Measurements from ENCODE around the gene TBX4. TPM values are rescaled to one million over a fixed set of nuclear protein-coding genes. Genes with fewer than 3 reads are reported as not detected.

Gene TBX4
- total RNA-seq (20.0 TPM), polyA plus RNA-seq (ENCODE audit: insufficient read depth in 1 of 8, insufficient read length in 8 of 8, low replicate concordance in 1 of 8) (10 to 100 TPM; 18.7 to 43.6 (median 27.5) TPM)
- long read RNA-seq, donor 1, partial matches to known transcripts: 0 of 4 reads
- long read RNA-seq, donor 1, other reads (novel, unspliced or antisense): 0 of 4 reads
- long read RNA-seq, donor 2, partial matches to known transcripts: 0 of 1 reads
- long read RNA-seq, donor 2, other reads (novel, unspliced or antisense): 0 of 1 reads
- long read RNA-seq, donor 3, partial matches to known transcripts: 0 of 5 reads
- long read RNA-seq, donor 3, other reads (novel, unspliced or antisense): 5 of 5 reads
- long read RNA-seq, donor 4, partial matches to known transcripts: 0 of 5 reads
- long read RNA-seq, donor 4, other reads (novel, unspliced or antisense): 0 of 5 reads
- long read RNA-seq, donor 5, partial matches to known transcripts: 7 of 12 reads
- long read RNA-seq, donor 5, other reads (novel, unspliced or antisense): 0 of 12 reads
- long read RNA-seq, donor 6, transcript TBX4-207 (4 exons, 629 nt): major isoform, 12 of 24 reads
- long read RNA-seq, donor 6, partial matches to known transcripts: 7 of 24 reads
- long read RNA-seq, donor 6, other reads (novel, unspliced or antisense): 5 of 24 reads
- long read RNA-seq, donor 7, partial matches to known transcripts: 0 of 2 reads
- long read RNA-seq, donor 7, other reads (novel, unspliced or antisense): 0 of 2 reads
- long read RNA-seq, donor 8, partial matches to known transcripts: 0 of 1 reads
- long read RNA-seq, donor 8, other reads (novel, unspliced or antisense): 0 of 1 reads
- long read RNA-seq, donor 9, partial matches to known transcripts: 0 of 2 reads
- long read RNA-seq, donor 9, other reads (novel, unspliced or antisense): 0 of 2 reads
- long read RNA-seq, donor 10, transcript TBX4-207 (4 exons, 629 nt): major isoform, 5 of 19 reads
- long read RNA-seq, donor 10, partial matches to known transcripts: 8 of 19 reads
- long read RNA-seq, donor 10, other reads (novel, unspliced or antisense): 6 of 19 reads
- long read RNA-seq, donor 11, transcript TBX4-207 (4 exons, 629 nt): major isoform, 6 of 6 reads
- long read RNA-seq, donor 11, partial matches to known transcripts: 0 of 6 reads
- long read RNA-seq, donor 11, other reads (novel, unspliced or antisense): 0 of 6 reads

GRCh38 chr17:61452301-61453290, at the start of gene TBX4:
Gene TBX4, plus strand, starts transcription at chr17:61452422. Its CDS starts 4,069 bp downstream, at chr17:61456491.
- Histone ChIP-seq H3K4me3 (ENCODE audit: low read length) (peak within 1 kb of the TSS; percentile 49), H3K27ac (ENCODE audit: low read length) (peak within 1 kb of the TSS; percentile 81), H3K4me1 (ENCODE audit: control insufficient read depth, insufficient read depth, low read length) (peaks cover 41% of the 10 kb centered on the region), H3K36me3 (ENCODE audit: control insufficient read depth, insufficient read depth, low read length) (no peaks in the 10 kb centered on the region), H3K9me3 (replicated peaks; ENCODE audit: control insufficient read depth, low read depth, low read length) (no peaks in the 10 kb centered on the region), H3K27me3 (ENCODE audit: control insufficient read depth, insufficient read depth, low read length) (peaks cover 60% of the 10 kb centered on the region)
- peak; percentile 65 for DNase-seq
- 5% methylated on average over 52 of the region's 59 CpGs for WGBS (ENCODE audit: insufficient coverage)

GRCh38 chr17:61402978-61403800, 49.0 kb upstream of the TBX4 start:
- peaks cover 94% of the 10 kb centered on the region for H3K27me3 ChIP-seq (ENCODE audit: control insufficient read depth, insufficient read depth, low read length)
- peaks cover 7% of the 10 kb centered on the region for H3K36me3 ChIP-seq (ENCODE audit: control insufficient read depth, insufficient read depth, low read length)
- peak overlapping the region; percentile 21 for H3K27ac ChIP-seq (ENCODE audit: low read length)
- DNase-seq: no peak
- no peaks in the 10 kb centered on the region for H3K9me3 ChIP-seq (replicated peaks; ENCODE audit: control insufficient read depth, low read depth, low read length)
- WGBS (ENCODE audit: insufficient coverage): 34% methylated on average over 40 of the region's 55 CpGs
- peaks cover 47% of the 10 kb centered on the region for H3K4me1 ChIP-seq (ENCODE audit: control insufficient read depth, insufficient read depth, low read length)
- peak overlapping the region; percentile 3 for H3K4me3 ChIP-seq (ENCODE audit: low read length)

DNA sequence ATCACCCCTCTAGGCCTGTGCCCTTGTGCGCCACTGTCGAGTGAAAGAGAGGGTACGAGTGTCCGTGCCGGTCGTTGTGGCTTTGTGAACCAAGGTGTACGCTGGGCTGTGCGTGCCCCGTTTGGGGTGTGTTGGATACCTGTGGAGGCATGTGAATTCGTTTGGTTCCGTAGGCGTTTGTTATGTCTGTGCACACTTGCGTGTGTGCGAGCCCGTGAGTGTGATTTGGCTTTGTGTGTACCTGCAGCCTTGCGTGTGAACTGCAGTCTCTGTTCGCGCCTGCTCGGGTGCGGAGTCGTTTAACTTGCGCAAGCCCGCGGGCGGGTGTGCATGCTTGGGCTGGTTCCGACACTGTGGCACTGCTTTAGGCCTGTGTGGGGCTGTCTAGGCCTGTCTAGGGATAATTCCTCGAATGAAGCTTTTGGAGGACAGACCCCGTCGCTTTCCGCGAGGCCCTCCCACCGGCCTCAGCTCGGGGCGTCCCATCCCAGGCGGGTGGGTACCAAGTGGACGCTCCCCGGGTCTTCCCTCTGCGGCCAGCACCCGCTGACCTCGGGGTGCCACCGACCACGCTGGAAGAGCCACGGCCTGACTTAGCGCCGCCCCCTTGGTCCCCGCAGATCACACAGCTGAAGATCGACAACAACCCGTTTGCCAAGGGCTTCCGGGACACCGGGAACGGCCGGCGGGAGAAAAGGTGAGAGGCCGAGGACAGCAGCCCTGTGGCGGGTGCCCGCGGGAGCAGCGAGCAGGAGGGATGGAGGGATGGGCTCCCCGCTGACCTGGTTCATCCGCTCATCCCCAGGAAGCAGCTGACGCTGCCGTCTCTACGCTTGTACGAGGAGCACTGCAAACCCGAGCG, 48.2 kb upstream of the TBX4 start:
- Histone ChIP-seq H3K4me1 (ENCODE audit: control insufficient read depth, insufficient read depth, low read length) (peaks cover 43% of the 10 kb centered on the region), H3K9me3 (replicated peaks; ENCODE audit: control insufficient read depth, low read depth, low read length) (no peaks in the 10 kb centered on the region), H3K36me3 (ENCODE audit: control insufficient read depth, insufficient read depth, low read length) (peaks cover 7% of the 10 kb centered on the region), H3K27ac (ENCODE audit: low read length) (no peak overlapping the region), H3K4me3 (ENCODE audit: low read length) (peak overlapping the region; percentile 3), H3K27me3 (ENCODE audit: control insufficient read depth, insufficient read depth, low read length) (peaks cover 94% of the 10 kb centered on the region)
- 28% methylated on average over 66 of the region's 66 CpGs for WGBS (ENCODE audit: insufficient coverage)
- DNase-seq: no peak

DNA sequence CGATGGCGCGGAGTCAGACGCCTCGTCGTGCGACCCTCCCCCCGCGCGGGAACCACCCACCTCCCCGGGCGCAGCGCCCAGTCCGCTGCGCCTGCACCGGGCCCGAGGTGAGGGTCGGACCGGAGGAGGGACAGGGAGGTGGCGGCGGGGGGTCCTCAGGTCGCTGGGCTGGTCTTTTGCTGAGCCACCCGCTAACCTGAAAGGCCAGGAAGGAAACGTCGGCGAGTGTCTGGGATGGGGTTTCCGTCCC, 47.6 kb upstream of the TBX4 start:
- H3K9me3 ChIP-seq (replicated peaks; ENCODE audit: control insufficient read depth, low read depth, low read length): no peaks in the 10 kb centered on the region
- peak overlapping the region; percentile 3 for H3K4me3 ChIP-seq (ENCODE audit: low read length)
- H3K4me1 ChIP-seq (ENCODE audit: control insufficient read depth, insufficient read depth, low read length): peaks cover 42% of the 10 kb centered on the region
- WGBS (ENCODE audit: insufficient coverage): 8% methylated on average over 22 of the region's 27 CpGs
- no peak for DNase-seq
- peak overlapping the region; percentile 20 for H3K27ac ChIP-seq (ENCODE audit: low read length)
- H3K27me3 ChIP-seq (ENCODE audit: control insufficient read depth, insufficient read depth, low read length): peaks cover 92% of the 10 kb centered on the region
- peaks cover 7% of the 10 kb centered on the region for H3K36me3 ChIP-seq (ENCODE audit: control insufficient read depth, insufficient read depth, low read length)

DNA sequence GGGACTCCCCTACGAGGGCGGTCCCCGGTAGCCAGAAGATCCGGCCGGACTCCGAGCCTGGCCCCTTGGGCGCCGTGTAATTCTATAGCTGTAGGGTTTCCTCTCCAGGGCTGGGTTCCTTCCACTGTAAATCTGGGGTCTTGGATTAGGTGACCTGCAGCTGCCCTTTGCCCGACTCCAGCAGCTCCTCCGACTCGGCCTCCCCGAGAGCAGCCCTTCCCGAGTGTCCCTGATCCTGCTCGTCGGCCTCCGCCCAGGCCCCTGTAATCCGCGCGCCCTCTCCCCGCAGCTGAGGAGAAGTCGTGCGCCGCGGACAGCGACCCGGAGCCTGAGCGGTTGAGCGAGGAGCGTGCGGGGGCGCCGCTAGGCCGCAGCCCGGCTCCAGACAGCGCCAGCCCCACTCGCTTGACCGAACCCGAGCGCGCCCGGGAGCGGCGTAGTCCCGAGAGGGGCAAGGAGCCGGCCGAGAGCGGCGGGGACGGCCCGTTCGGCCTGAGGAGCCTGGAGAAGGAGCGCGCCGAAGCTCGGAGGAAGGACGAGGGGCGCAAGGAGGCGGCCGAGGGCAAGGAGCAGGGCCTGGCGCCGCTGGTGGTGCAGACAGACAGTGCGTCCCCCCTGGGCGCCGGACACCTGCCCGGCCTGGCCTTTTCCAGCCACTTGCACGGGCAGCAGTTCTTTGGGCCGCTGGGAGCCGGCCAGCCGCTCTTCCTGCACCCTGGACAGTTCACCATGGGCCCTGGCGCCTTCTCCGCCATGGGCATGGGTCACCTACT, 47.1 kb upstream of the TBX4 start:
- WGBS (ENCODE audit: insufficient coverage): 29% methylated on average over 63 of the region's 71 CpGs
- peak; percentile 41 for DNase-seq
- Histone ChIP-seq H3K27me3 (ENCODE audit: control insufficient read depth, insufficient read depth, low read length) (peaks cover 96% of the 10 kb centered on the region), H3K27ac (ENCODE audit: low read length) (peak overlapping the region; percentile 20), H3K36me3 (ENCODE audit: control insufficient read depth, insufficient read depth, low read length) (peaks cover 7% of the 10 kb centered on the region), H3K4me1 (ENCODE audit: control insufficient read depth, insufficient read depth, low read length) (peaks cover 46% of the 10 kb centered on the region), H3K9me3 (replicated peaks; ENCODE audit: control insufficient read depth, low read depth, low read length) (no peaks in the 10 kb centered on the region), H3K4me3 (ENCODE audit: low read length) (peak overlapping the region; percentile 3)

DNA sequence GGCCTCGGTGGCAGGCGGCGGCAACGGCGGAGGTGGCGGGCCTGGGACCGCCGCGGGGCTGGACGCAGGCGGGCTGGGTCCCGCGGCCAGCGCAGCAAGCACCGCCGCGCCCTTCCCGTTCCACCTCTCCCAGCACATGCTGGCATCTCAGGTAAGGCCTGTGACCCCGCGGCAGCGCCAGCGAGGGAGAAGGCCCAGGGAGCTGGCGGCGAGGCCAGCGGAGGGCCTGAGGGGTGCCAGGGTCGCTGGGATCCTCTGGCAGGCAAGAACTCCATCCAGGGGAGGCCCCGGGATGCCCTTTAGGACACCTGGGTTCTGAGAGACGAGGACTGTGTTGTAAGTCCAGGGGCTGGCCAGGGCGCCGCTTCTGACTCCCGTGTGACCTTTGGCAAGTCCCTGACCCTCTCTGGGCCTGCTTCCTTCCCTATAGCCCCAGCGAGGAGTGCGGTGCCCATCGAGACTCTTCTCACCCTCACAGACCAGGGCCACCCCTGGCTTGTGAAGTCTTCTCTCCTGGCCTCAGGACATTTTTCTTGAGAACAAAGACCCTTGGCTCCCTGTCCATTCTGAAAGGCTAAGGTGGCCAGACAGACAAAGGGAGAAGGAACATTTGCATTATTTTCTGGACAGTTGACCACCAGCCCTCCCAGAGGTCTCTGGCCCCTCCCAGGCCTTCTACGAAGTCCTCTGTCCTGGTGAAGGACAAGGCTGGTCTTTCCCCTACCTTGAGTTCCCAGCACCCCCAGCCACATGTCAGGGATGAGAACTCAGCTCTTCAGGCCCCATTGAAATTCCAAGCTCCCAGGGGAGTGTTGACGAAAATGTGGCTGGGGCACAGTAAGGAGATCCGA, 46.3 kb upstream of the TBX4 start:
- peak; percentile 12 for DNase-seq
- Histone ChIP-seq H3K27ac (ENCODE audit: low read length) (peak overlapping the region; percentile 42), H3K27me3 (ENCODE audit: control insufficient read depth, insufficient read depth, low read length) (peaks cover 97% of the 10 kb centered on the region), H3K36me3 (ENCODE audit: control insufficient read depth, insufficient read depth, low read length) (peaks cover 7% of the 10 kb centered on the region), H3K9me3 (replicated peaks; ENCODE audit: control insufficient read depth, low read depth, low read length) (no peaks in the 10 kb centered on the region), H3K4me1 (ENCODE audit: control insufficient read depth, insufficient read depth, low read length) (peaks cover 48% of the 10 kb centered on the region), H3K4me3 (ENCODE audit: low read length) (peak overlapping the region; percentile 15)
- WGBS (ENCODE audit: insufficient coverage): 56% methylated on average over 28 of the region's 37 CpGs

DNA sequence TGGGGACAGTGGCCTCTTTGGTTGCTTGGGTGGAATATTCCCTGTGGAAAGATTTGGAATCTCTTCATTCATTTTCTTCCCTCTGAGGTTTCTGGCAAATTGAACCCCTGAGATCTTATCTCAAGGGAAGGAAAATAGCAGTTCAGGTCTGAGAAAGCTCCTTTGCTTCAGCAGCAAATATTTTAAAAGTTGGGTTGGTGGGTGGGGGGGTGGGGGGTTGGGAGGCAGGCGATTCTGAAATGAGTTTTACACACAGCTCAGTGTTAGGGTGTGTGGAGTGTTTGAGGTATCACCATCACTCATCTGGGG, 45.7 kb upstream of the TBX4 start:
- Histone ChIP-seq H3K36me3 (ENCODE audit: control insufficient read depth, insufficient read depth, low read length) (peaks cover 7% of the 10 kb centered on the region), H3K9me3 (replicated peaks; ENCODE audit: control insufficient read depth, low read depth, low read length) (no peaks in the 10 kb centered on the region), H3K27me3 (ENCODE audit: control insufficient read depth, insufficient read depth, low read length) (peaks cover 97% of the 10 kb centered on the region), H3K4me1 (ENCODE audit: control insufficient read depth, insufficient read depth, low read length) (peaks cover 50% of the 10 kb centered on the region), H3K27ac (ENCODE audit: low read length) (no peak overlapping the region), H3K4me3 (ENCODE audit: low read length) (no peak overlapping the region)
- no CpG with 5 or more reads among the region's 1 CpG for WGBS (ENCODE audit: insufficient coverage)
- no peak for DNase-seq

Measured in muscle of leg (tissue), 16 donors.